HFFc6 (cell line): ENCODE data around the gene DSC3. TPM values are rescaled to one million over a fixed set of nuclear protein-coding genes. Genes with fewer than 3 reads are reported as not detected.

Experiments
- DNase-seq: peaks from one replicate; pipeline ENCODE4 v3.0.0-alpha.2; 2018
- H3K27ac Mint-ChIP-seq: 2 replicates; pipeline ENCODE4 v1.8.0; 2020; ENCODE audit warnings: mild to moderate bottlenecking, mixed read lengths
- H3K27me3 Mint-ChIP-seq: 2 replicates; pipeline ENCODE4 v1.8.0; 2021; ENCODE audit warnings: mild to moderate bottlenecking, moderate library complexity, mixed read lengths; ENCODE audit not compliant: insufficient read depth
- H3K36me3 Mint-ChIP-seq: 2 replicates; pipeline ENCODE4 v1.8.0; 2021; ENCODE audit warnings: low read depth, mixed read lengths
- H3K4me1 Mint-ChIP-seq: 2 replicates; pipeline ENCODE4 v1.8.0; 2020; ENCODE audit warnings: low read depth, mixed read lengths
- H3K4me3 Mint-ChIP-seq: 2 replicates; pipeline ENCODE4 v1.8.0; 2020; ENCODE audit warnings: mild to moderate bottlenecking, moderate library complexity, mixed read lengths
- H3K9me3 Mint-ChIP-seq: 2 replicates; pipeline ENCODE4 v1.8.0; 2020; ENCODE audit warnings: mild to moderate bottlenecking, mixed read lengths
- long read RNA-seq: library from polyadenylated mRNA; unstranded; transcript quantifications from one replicate; pipeline ENCODE4 v2.0.0, GENCODE V29; 2019
- total RNA-seq, 6 experiments: library from RNA; stranded (reverse); fragmentation: NEBNext Ultra II Directional; extraction: Animal tissue kit (Norgen Biotek cat#: 25700); gene quantifications; 2 replicates in 1 of 6; 3 replicates in 5 of 6; pipeline ENCODE4 v1.2.3, GENCODE V29; 2021
- TF ChIP-seq, protein P1 (sequence below): fragments of 200-600 bp; sonication (generic); IDR thresholded peaks from 2 replicates; pipeline ENCODE4 v1.5.0; 2021; ENCODE audit warnings: antibody characterized with exemption, mild to moderate bottlenecking

DSC3 gene
- not detected for total RNA-seq
- long read RNA-seq, result 0 reads

GRCh38 chr18:31042406-31043181 is at the start of gene DSC3:
DSC3 (minus strand) TSS chr18:31042742; CDS start chr18:31042660, 82 bp downstream.
- H3K9me3 Mint-ChIP-seq, result peaks cover 49% of the 10 kb centered on the region
- H3K4me3 Mint-ChIP-seq, result no peak within 1 kb of the TSS
- no peaks in the 10 kb centered on the region for H3K4me1 Mint-ChIP-seq
- H3K36me3 Mint-ChIP-seq, result 0 out of 2 replicates have a peak, but pooled peaks cover 5% of the 10 kb centered on the region
- H3K27me3 Mint-ChIP-seq, result no peaks in the 10 kb centered on the region
- TF ChIP-seq, protein P1, sequence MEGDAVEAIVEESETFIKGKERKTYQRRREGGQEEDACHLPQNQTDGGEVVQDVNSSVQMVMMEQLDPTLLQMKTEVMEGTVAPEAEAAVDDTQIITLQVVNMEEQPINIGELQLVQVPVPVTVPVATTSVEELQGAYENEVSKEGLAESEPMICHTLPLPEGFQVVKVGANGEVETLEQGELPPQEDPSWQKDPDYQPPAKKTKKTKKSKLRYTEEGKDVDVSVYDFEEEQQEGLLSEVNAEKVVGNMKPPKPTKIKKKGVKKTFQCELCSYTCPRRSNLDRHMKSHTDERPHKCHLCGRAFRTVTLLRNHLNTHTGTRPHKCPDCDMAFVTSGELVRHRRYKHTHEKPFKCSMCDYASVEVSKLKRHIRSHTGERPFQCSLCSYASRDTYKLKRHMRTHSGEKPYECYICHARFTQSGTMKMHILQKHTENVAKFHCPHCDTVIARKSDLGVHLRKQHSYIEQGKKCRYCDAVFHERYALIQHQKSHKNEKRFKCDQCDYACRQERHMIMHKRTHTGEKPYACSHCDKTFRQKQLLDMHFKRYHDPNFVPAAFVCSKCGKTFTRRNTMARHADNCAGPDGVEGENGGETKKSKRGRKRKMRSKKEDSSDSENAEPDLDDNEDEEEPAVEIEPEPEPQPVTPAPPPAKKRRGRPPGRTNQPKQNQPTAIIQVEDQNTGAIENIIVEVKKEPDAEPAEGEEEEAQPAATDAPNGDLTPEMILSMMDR, result no peak
- DNase-seq, result no peak
- H3K27ac Mint-ChIP-seq, result no peak within 1 kb of the TSS

DNA sequence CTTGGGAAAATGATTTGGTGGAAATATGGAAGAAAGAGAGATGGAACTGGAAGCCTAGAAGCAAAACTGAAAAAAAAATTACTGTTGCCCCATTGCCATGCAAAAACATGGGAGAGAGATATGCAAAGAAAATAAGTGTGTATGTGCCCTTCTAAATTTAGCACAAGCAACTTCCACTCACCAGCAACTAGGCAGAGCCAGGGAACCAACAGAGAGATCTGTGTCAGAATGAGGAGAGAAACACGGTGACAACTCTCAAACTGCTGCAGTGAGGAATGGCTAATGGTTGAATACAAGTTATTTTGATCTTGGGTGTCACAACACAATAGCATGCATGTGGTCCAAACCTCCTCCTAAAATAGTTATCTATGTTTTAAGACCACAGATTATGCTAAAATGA is 48.8 kb upstream of the DSC3 start:
- no peak for DNase-seq
- H3K4me3 Mint-ChIP-seq, result no peak overlapping the region
- H3K4me1 Mint-ChIP-seq, result no peaks in the 10 kb centered on the region
- H3K27ac Mint-ChIP-seq, result no peak overlapping the region
- TF ChIP-seq, protein P1, result no peak
- no peaks in the 10 kb centered on the region; the same call in 1 of the 2 replicates for H3K27me3 Mint-ChIP-seq
- peaks cover 36% of the 10 kb centered on the region for H3K9me3 Mint-ChIP-seq
- no peaks in the 10 kb centered on the region for H3K36me3 Mint-ChIP-seq

DNA sequence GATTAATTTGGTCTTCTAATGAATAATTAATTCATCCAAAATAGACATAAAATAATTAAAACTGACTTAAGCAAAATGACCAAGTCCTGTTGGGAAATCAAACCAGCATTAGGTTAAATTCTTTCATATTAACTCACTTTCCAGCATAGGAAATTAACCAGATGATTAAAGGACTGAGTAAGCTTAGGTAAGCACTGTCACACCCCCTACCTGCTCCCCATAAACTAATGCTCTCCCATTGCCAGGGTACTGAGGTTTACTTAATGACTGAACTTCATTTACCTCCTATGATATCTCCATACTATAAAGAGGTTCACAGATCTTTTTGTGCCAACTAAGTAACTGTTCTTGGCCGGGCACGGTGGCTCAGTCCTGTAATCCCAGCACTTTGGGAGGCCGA is 46.0 kb upstream of the DSC3 start:
- Mint-ChIP-seq H3K27ac (no peak overlapping the region), H3K4me1 (no peaks in the 10 kb centered on the region), H3K27me3 (no peaks in the 10 kb centered on the region), H3K9me3 (peaks cover 26% of the 10 kb centered on the region), H3K36me3 (no peaks in the 10 kb centered on the region), H3K4me3 (no peak overlapping the region)
- TF ChIP-seq, protein P1, result no peak
- no peak for DNase-seq

DNA sequence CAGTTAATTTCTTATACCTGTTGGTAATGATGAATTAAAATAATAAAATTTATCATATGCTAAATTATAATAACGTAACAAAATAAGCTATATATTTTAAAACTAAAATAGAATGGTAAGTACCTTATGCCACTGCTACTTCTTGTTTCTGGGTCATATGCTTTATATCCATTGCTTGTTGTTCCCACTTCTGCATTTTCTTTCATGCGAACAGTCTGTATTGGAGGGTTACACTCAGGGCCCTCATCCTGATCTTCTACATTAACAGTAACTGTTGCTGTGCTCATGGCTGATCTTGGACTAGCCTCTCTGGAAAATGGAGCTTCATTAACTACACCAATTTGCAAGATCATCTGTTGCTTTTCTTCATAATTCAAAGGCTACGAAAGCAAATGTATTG is 37.4 kb upstream of the DSC3 start:
- H3K4me1 Mint-ChIP-seq, result no peaks in the 10 kb centered on the region
- no peak for DNase-seq
- H3K27me3 Mint-ChIP-seq, result no peaks in the 10 kb centered on the region; the same call in 1 of the 2 replicates
- H3K27ac Mint-ChIP-seq, result no peak overlapping the region
- peaks cover 7% of the 10 kb centered on the region; the same call in 1 of the 2 replicates for H3K9me3 Mint-ChIP-seq
- no peak overlapping the region for H3K4me3 Mint-ChIP-seq
- TF ChIP-seq, protein P1, result no peak
- H3K36me3 Mint-ChIP-seq, result no peaks in the 10 kb centered on the region

GRCh38 chr18:31077878-31078277 is 35.3 kb upstream of the DSC3 start:
- Mint-ChIP-seq H3K4me3 (no peak overlapping the region), H3K9me3 (peaks cover 18% of the 10 kb centered on the region), H3K27ac (no peak overlapping the region), H3K4me1 (no peaks in the 10 kb centered on the region), H3K36me3 (peaks cover 4% of the 10 kb centered on the region; the same call in 1 of the 2 replicates), H3K27me3 (no peaks in the 10 kb centered on the region; the same call in 1 of the 2 replicates)
- no peak for DNase-seq
- TF ChIP-seq, protein P1, result no peak
